NCI-H2196 (cell line): ENCODE results near the gene RMDN3.

Experiments used
- DNase-seq: peaks from one replicate; lab custom pipeline; 2025; ENCODE audit not compliant: unreplicated experiment; lab: John Stamatoyannopoulos, UW

Gene RMDN3

DNA sequence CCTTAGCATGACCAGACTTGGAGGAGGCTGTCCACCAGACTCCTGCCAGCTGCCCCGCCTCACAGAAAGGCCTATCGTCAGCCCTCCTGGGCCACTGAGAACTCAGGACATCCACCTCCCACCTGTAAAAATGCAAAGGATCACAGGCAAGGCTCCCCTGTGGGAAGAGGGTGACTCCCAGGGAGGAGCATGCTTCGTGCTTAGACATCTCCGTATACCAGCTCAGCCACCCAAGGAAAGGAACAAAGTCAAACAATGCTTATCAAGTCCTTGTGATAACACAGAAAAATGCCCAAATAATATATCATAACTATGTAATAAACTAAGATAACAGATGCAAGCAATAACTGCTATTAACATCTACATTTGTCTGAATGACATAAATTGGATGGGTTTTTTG, 4.2 kb downstream of the RMDN3 start:
- DNase-seq: no peak

DNA sequence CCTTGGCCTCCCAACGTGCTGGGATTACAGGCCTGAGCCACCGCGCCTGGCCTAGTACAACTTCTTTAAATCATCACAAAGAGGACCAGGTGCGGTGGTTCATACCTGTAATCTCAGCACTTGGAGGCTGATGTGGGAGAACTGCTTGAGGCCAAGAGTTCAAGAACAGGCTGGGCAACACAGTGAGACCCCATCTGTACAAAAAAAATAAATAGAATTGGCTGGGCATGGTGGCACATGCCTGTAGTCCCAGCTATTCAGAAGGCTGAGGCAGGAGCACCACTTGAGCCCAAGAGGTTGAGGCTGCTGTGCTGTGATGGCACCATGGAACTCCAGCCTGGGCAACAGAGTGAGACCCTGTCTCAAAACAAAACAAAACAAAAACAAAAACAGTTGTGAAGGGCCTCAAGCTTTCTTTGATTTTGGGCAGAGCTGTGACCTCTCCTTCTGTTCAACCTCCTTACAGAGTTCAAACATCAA, 5.9 kb downstream of the RMDN3 start:
- DNase-seq: no peak

DNA sequence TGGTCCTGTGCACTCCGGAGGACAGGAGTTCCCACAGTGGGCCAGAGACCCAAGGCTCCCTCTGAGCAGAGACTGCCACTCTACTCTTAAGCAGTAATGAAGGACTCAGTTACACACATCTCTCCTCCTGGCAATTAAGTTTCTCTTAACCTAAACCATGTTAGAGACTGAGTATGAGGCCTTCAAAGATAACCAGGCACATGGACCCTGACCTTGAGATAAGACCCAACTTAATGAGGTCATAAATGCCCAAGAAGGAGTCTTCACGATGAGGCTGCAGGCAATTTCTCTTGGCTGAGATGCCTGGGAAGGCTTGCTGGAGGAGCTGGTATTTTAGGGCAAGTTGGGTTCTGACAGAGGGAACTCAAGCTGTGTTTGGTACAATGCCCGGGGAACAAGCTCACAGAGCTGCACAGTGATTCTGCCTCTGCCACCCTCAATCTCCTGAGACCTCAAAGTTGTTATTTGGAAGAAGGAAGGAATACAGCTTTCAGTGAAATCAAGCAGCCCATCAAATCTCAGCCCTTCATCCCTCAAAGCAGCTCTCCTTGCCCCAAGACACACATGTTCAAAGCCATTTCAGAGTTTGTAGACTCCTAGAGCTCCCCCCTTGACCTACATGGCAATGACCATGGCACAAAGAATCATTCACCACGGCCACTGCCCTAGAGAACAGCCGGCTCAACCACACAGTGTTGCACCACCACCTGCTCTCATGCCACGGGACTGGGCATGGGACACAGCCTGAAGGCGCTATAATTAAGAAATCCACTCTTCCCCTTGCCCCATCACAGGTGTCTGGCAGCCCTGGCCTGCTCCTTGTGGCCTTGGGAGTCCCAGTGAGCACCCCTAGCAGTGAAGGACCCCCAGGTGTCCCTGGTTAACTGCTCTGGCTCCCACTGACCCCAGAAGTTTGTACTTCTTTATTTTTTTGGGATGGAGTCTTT, 7.1 kb downstream of the RMDN3 start:
- DNase-seq: no peak

DNA sequence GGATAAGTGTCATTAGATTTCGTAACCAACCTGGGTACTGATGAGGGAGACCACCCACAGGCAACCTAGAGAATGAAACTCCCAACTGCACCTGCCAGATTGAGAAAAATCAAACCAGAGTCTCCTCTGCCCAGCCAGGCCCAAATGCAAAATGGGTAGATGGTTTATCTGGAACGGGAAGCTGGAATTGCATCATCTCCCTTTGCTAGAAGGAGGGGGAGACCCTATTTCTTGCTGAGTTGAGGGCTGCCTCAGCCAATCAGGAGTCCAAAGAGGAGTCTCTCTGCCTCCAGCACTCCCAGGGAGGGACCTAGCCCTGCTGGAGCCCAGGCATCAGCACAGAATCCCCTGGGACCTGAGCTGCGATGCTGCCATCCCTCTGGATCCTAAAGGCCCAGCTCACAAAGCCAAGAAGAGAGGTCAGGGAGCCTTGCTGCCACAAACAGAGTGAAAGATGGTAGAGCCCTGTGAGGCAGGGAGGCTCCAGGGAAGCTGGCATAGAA, 8.1 kb downstream of the RMDN3 start:
- DNase-seq: no peak

DNA sequence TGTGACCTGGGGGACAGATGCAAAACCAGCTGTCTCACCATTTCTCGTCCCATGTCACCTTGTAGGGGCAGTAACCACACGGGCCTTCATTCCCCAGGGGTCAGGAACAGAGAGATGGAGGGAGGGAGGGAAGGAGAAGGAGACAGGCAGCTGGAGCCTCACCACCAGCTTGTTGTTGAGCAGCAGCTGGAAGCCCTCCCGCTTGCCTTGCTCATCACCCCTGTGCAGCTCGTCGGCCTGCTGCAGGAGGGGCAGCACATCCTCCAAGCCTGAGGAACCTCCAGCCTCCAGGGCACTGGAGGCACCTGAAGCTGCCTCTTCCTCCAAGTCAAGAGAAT, 10.3 kb downstream of the RMDN3 start:
- no peak for DNase-seq

DNA sequence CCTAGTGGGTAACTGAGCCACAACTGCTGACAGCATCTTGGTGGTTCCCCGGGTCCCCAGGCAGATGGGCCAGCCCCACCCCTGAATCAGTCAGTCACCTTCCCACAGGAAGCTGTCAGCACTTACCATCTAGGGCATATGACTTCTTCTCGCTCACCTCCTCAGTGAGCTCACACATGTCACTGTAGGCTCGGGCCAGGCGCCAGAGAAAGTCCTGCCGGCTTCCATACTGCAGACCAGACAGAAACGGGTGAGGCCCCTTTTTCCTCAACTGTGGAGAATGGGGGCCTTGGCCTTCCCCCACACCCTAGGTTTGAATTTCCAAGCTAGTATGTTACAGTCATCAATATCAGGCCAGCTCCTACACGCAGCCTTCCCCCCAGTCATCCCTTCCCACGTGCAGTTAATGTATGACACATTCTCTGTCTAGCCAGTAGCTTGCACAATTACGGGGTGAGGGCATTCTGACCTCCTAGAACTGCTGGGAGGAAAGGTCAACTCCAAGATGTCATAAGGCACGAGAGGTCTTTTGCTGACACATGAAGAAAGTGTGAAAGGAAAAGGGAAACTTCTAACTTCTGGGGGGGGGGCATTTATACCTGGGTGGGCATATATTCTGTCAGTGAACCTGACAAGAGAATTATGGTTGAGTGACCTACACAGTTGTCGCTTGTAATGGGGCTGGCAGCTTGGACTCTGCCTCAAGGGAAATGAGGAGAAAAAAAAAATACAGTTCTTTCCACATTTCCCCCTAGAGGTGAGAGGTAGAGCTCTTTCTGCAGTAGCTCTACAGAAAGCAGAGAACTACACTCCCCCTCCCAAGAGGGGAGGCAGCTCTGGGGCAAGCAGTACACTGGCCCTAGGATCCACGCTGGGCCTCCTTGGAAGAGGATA, 10.9 kb downstream of the RMDN3 start:
- no peak for DNase-seq

DNA sequence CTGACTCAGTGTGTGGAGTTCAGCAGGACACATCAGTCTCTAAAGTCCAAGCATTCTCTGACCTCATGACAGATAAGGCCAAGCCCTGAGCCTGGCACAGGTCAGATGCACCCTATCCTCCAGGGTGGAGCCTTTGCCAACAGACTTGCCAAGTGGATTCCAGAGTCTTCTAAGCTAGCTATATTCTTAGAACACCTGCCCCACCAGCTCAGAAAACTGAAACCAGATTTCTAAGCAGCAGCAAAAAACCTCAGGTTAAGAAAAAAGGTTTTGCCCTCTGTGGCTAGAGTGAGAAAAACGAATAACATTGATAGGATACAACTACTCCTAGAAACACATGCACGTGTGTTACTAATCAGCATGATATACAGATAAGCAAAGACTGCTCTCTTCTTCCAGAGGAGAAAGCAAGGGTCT, 11.6 kb downstream of the RMDN3 start:
- DNase-seq: no peak

DNA sequence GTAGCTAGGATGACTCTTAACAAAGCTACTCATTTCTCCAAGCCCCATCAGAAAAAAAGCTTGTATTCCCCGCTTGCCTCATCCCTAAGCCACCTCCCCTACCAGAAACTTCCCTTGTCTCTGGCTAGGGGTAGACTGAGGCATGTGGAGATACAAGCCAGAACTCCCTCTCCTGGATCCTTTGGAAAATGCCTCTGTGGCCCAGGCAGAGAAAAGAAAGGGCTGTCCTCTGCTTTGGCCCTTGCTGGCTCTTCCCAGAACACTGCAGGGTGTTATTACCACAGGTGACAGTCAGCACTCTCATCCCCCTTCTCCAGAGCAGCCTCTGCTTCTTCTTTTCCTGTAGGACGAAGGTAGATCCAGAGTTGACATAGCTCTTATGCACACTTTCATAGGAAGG, 15.2 kb downstream of the RMDN3 start:
- no peak for DNase-seq

DNA sequence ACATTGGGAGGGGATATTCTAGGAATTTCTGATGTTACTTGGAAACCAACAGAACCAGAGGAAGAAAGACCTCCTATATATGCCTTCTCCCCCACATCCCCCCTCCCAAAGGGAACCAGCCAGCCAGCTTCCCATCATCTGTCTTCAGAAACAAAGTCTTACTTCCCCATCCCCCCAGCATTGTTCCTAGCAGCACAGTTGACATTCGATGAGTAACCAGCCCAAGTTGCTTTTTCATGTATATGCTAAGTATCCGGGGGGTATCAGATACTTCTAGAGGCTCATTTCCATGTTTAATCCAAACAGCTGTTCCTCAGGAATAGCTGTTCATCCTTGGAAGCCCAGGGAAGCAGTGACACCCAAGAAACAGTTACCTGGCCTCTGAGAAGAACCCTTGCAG, 16.0 kb downstream of the RMDN3 start:
- DNase-seq: no peak

DNA sequence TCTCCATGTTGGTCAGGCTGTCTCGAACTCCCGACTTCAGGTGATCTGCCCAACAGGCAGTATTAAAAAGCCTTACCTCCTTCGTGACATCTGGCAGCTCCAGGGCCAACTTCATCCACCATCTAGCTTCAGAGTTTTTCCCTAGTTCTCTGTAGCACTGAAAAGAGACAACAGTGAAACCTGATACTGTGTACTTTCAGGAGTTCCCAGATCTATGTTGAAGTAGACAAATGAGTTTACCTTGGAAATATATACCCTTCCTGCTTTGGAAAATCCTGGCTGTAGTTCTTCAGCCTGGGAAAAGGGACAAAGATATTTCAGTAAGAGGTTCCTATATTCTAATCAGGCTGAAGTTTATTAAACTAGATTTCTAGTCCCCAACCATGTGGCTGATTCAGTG, 18.0 kb downstream of the RMDN3 start:
- no peak for DNase-seq

DNA sequence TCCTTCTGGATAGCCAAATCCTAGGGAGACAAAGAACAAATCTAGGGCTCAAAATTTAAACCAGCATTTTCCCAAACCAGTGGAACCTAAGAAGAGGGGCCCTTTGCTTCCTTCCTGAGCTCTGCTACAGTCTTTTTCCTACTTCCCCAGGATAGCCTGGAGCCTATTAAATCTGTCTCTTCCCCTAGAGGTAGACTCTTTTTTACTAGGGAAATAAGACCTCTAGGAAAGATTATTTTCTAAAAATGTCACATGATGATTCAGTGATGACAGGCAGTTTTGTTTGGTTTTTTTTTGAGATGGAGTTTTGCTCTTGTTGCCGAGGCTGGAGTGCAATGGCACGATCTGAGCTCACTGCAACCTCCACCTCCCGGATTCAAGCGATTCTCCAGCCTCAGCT, 18.5 kb downstream of the RMDN3 start:
- DNase-seq: no peak

DNA sequence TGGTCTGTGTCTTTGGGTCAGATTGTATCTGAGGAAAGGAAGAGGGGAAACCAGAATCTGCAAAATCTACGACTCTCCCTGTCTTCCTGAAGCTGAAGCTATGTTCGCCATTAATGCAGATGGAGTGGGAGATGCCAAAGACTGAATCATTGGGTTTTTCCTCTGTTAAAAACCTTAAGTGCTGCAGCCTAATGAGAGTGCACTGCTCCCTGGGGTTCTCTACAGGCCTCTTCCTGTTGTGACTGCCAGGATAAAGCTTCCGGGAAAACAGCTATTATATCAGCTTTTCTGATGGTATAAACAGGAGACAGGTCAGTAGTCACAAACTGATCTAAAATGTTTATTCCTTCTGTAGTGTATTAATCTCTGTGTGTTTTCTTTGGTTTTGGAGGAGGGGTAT, 24.0 kb downstream of the RMDN3 start:
- DNase-seq: no peak

DNA sequence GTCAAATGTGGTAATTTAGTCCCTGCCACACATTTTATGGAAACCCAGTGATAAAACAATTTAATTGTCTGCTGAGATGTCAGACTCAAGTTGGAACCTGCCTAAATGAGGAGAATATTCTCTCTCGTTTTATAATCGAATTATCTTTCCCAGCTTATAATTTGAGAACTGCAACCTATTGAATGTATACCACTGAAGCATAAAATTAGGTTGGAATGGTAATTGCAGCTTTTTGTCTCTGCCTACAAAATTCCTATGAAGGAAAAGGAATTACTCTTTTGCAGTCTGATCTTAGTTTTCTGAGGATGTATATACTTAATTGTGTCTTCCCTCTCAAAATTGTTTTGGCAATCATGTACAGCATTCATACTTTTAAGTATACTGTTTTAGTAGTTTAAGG, 31.1 kb downstream of the RMDN3 start:
- DNase-seq: no peak

DNA sequence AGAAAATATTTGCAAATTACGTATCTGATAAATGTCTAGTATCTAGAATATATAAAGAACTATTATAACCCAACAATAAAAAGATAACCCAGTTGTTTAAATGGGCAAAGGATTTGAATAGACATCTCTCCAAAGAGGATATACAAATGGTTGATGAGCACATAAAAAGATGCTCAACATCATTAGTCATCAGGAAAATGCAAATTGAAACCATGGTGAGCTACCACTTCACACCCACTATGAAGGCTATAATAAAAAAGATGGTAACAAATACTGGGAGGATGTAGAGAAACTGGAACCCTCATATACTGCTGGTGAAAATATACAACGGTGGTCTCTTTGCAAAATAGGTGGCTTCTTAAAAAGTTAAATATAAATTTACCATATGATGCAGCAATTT, 32.1 kb downstream of the RMDN3 start:
- DNase-seq: no peak

DNA sequence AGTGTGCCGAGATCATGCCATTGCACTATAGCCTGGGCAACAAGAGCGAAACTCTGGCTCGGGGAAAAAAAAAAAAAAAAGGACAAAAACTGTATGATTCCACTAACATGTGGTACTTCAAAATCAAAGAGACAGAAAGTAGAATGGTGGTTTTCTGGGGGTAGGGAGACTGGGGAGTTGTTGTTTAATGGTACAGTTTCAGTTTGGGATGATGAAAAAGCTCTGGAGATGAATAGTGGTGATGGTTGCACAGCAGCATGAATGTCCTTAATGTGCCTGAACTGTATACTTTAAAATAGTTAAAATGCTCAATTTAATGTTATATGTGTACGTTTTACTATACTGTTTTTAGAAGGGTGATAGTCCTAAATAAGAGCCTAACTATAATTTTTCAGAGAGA, 32.7 kb downstream of the RMDN3 start:
- DNase-seq: no peak

DNA sequence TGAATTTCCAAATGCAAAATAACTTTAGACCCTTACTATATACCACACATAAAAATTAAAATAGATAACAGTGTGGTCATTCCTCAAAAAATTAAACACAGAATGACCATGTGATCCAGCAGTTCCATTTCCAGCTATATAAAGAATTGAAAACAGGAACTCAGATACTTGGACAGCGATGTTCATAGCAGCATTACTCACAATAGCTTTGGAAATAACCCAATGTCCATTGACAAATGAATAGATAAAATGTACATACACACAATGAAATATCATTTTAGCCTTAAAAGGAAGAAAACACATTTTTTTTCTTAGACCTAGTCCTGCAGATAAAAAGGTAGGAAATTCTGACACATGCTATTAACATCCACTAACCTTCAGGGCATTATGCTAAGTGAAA, 33.4 kb downstream of the RMDN3 start:
- no peak for DNase-seq

DNA sequence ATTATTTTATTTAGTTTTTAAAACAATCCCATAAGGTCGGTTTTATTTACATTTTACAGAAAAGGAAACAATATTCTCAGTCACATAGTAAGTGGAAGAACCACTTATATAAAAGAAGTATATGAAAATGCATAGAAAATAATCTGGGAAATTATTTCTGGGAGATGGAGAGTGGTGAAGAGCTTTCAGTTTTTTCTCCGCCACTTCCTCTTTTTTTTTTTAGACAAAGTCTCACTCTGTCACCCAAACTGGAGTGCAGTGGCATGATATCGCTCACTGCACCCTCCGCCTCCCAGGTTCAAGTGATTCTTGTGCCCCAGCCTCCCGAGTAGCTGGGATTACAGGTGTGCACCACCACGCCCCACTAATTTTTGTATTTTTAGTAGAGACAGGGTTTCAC, 38.9 kb downstream of the RMDN3 start:
- DNase-seq: no peak

DNA sequence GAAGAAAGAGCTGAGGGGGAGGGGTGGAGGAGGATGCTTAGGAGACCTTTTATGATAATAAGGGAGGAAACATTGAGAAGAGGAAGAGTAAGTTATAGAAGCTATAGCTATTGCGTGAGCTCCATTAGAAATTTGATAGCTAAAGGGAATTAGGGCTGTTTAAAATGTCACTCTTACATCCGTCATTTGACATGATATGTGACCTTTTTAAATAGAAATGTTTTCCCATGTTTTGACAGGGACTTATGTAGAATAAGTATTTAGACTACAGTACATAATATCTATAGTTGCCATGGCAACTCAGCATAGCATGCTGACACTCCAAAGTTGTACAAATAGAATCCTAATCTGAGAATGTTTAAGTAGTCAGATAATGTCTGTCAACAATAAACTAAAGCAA, 40.9 kb downstream of the RMDN3 start:
- DNase-seq: no peak

DNA sequence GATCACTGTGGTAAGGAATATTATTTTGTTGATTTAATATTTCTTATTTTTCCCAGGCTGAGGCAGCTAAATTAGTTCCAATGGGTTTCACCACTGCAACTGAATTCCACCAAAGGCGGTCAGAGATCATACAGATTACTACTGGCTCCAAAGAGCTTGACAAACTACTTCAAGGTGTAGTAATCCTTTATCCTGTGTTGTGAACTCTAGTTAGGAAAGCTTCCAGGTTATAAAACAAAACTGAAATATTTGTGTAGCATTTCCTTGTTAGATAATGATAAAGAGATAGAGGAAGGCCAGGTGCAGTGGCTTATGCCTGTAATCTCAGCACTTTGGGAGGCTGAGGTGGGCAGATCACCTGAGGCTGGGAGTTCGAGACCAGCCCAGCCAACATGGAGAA, 48.9 kb downstream of the RMDN3 start:
- DNase-seq: no peak

DNA sequence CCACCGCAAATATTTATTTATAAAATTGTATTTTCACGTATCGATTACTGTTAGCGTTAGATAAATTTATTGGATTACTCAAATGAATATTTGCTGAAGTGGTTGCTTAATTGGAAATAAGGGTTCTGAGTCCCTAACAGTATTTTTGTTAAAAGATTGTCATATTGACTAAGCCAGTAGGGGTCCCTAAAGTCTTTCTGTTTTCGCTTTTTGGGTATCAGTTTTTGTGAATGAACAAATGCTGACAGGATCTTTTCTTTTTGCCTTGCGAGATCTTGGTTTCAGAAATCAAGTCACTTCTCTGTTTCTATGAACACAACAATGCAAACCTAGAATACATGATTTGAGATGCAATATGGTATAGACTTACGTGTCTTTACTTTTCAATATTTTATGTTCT, 53.0 kb downstream of the RMDN3 start:
- DNase-seq: no peak

DNA sequence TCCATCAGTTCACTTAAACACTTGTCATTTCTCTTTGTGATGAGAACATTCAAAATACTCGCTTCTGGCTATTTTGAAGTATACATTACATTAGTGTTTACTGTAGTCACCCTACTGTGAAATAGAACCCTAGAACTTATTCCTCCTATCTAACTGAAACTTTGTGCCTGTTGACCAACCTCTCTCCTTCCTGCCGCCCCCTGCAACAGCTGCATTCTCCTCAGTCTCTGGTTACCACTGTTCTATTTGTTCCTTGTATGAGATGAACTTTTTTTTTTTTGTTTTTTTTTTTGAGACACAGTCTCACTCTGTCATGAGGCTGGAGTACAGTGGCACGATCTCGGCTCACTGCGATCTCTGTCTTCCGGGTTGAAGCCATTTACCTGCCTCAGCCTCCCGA, 57.1 kb downstream of the RMDN3 start:
- DNase-seq: no peak

DNA sequence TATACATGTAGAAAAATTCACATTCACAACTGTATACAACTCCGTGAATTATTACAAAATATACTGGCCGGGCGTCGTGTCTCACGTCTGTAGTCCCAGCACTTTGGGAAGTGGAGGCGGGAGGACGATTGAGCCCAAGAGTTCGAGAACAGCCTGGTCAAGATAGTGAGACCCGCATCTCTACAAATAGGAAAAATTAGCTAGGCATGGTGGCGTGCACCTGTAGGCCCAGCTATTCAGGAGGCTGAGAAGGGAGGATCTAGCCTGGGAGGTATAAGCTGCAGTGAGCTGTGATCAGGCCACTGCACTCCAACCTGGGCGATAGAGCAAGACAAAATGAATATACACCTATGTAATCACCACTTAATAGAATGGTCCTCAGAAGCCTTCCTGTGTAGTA, 58.8 kb downstream of the RMDN3 start:
- no peak for DNase-seq
